ENCODE data around the gene TTF2.

Gene TTF2

GRCh38 chr1:117136749-117137148 lies 76.6 kb downstream of the TTF2 start:
- H3K4me3 ChIP-seq = no peak overlapping the region
- no peak for TF ChIP-seq POLR2AphosphoS5 (IDR thresholded peaks at IDR 0.05; ENCODE audit: borderline replicate concordance, low read depth, low read length)
- no peak for TF ChIP-seq EZH2 (IDR thresholded peaks at IDR 0.05)
- TF ChIP-seq FOXP2 (optimal IDR thresholded peaks at IDR 0.05; ENCODE audit: control extremely low read depth, extremely low read length, insufficient read depth) = no peak
- H3K36me3 ChIP-seq (ENCODE audit: insufficient read depth, low read length) = no peaks in the 10 kb centered on the region
- no peak overlapping the region for H3K27ac ChIP-seq
- DNase-seq (ENCODE audit: low read depth, low spot score) = no peak
- no peaks in the 10 kb centered on the region for H3K9me3 ChIP-seq (ENCODE audit: low read depth, low read length)
- no peak overlapping the region for H3K9ac ChIP-seq (ENCODE audit: insufficient read length)

GRCh38 chr1:117137281-117137855 lies 77.2 kb downstream of the TTF2 start:
- Histone ChIP-seq H3K36me3 (ENCODE audit: insufficient read depth, low read length) (no peaks in the 10 kb centered on the region), H3K4me3 (no peak overlapping the region), H3K9ac (ENCODE audit: insufficient read length) (no peak overlapping the region), H3K9me3 (ENCODE audit: low read depth, low read length) (no peaks in the 10 kb centered on the region), H3K27ac (no peak overlapping the region)
- TF ChIP-seq FOXP2 (optimal IDR thresholded peaks at IDR 0.05; ENCODE audit: control extremely low read depth, extremely low read length, insufficient read depth) (no peak), EZH2 (IDR thresholded peaks at IDR 0.05) (no peak), POLR2AphosphoS5 (IDR thresholded peaks at IDR 0.05; ENCODE audit: borderline replicate concordance, low read depth, low read length) (no peak)
- DNase-seq (ENCODE audit: low read depth, low spot score) = no peak

- Histone ChIP-seq H3K4me3 (no peak overlapping the region), H3K9me3 (ENCODE audit: low read depth, low read length) (no peaks in the 10 kb centered on the region), H3K36me3 (ENCODE audit: insufficient read depth, low read length) (no peaks in the 10 kb centered on the region), H3K9ac (ENCODE audit: insufficient read length) (no peak overlapping the region), H3K27ac (no peak overlapping the region)
- no peak for TF ChIP-seq FOXP2 (optimal IDR thresholded peaks at IDR 0.05; ENCODE audit: control extremely low read depth, extremely low read length, insufficient read depth)
- no peak for TF ChIP-seq EZH2 (IDR thresholded peaks at IDR 0.05)
- TF ChIP-seq POLR2AphosphoS5 (IDR thresholded peaks at IDR 0.05; ENCODE audit: borderline replicate concordance, low read depth, low read length) = no peak
- no peak for DNase-seq (ENCODE audit: low read depth, low spot score)
These were observed 78.0 kb downstream of the TTF2 start for GRCh38 chr1:117138106-117138505.

GRCh38 chr1:117138561-117138960 lies 78.4 kb downstream of the TTF2 start:
- DNase-seq (ENCODE audit: low read depth, low spot score) = no peak

GRCh38 chr1:117142200-117142599 lies 82.1 kb downstream of the TTF2 start:
- no peak overlapping the region for H3K9ac ChIP-seq (ENCODE audit: insufficient read length)
- no peak overlapping the region for H3K4me3 ChIP-seq
- H3K36me3 ChIP-seq (ENCODE audit: insufficient read depth, low read length) = no peaks in the 10 kb centered on the region
- no peak overlapping the region for H3K27ac ChIP-seq
- TF ChIP-seq POLR2AphosphoS5 (IDR thresholded peaks at IDR 0.05; ENCODE audit: borderline replicate concordance, low read depth, low read length) (no peak), EZH2 (IDR thresholded peaks at IDR 0.05) (no peak), FOXP2 (optimal IDR thresholded peaks at IDR 0.05; ENCODE audit: control extremely low read depth, extremely low read length, insufficient read depth) (no peak)
- no peaks in the 10 kb centered on the region for H3K9me3 ChIP-seq (ENCODE audit: low read depth, low read length)
- DNase-seq (ENCODE audit: low read depth, low spot score) = no peak

More at GRCh38 chr1:117138561-117138960, 78.4 kb downstream of the TTF2 start:
- no peaks in the 10 kb centered on the region for H3K9me3 ChIP-seq (ENCODE audit: low read depth, low read length)
- no peak overlapping the region for H3K27ac ChIP-seq
- H3K4me3 ChIP-seq = no peak overlapping the region
- no peak for TF ChIP-seq POLR2AphosphoS5 (IDR thresholded peaks at IDR 0.05; ENCODE audit: borderline replicate concordance, low read depth, low read length)
- no peak for TF ChIP-seq FOXP2 (optimal IDR thresholded peaks at IDR 0.05; ENCODE audit: control extremely low read depth, extremely low read length, insufficient read depth)
- no peak for TF ChIP-seq EZH2 (IDR thresholded peaks at IDR 0.05)
- H3K9ac ChIP-seq (ENCODE audit: insufficient read length) = no peak overlapping the region
- H3K36me3 ChIP-seq (ENCODE audit: insufficient read depth, low read length) = no peaks in the 10 kb centered on the region

GRCh38 chr1:117143172-117143571 lies 83.0 kb downstream of the TTF2 start:
- TF ChIP-seq EZH2 (IDR thresholded peaks at IDR 0.05) (no peak), POLR2AphosphoS5 (IDR thresholded peaks at IDR 0.05; ENCODE audit: borderline replicate concordance, low read depth, low read length) (no peak), FOXP2 (optimal IDR thresholded peaks at IDR 0.05; ENCODE audit: control extremely low read depth, extremely low read length, insufficient read depth) (no peak)
- Histone ChIP-seq H3K27ac (no peak overlapping the region), H3K4me3 (no peak overlapping the region), H3K9ac (ENCODE audit: insufficient read length) (no peak overlapping the region), H3K36me3 (ENCODE audit: insufficient read depth, low read length) (no peaks in the 10 kb centered on the region), H3K9me3 (ENCODE audit: low read depth, low read length) (no peaks in the 10 kb centered on the region)
- DNase-seq (ENCODE audit: low read depth, low spot score) = no peak

GRCh38 chr1:117143871-117144270 lies 83.7 kb downstream of the TTF2 start:
- no peak for DNase-seq (ENCODE audit: low read depth, low spot score)
- Histone ChIP-seq H3K4me3 (no peak overlapping the region), H3K27ac (no peak overlapping the region), H3K9me3 (ENCODE audit: low read depth, low read length) (no peaks in the 10 kb centered on the region), H3K9ac (ENCODE audit: insufficient read length) (no peak overlapping the region), H3K36me3 (ENCODE audit: insufficient read depth, low read length) (no peaks in the 10 kb centered on the region)
- no peak for TF ChIP-seq FOXP2 (optimal IDR thresholded peaks at IDR 0.05; ENCODE audit: control extremely low read depth, extremely low read length, insufficient read depth)
- no peak for TF ChIP-seq POLR2AphosphoS5 (IDR thresholded peaks at IDR 0.05; ENCODE audit: borderline replicate concordance, low read depth, low read length)
- no peak for TF ChIP-seq EZH2 (IDR thresholded peaks at IDR 0.05)

- no peak for DNase-seq (ENCODE audit: low read depth, low spot score)
- no peak for TF ChIP-seq EZH2 (IDR thresholded peaks at IDR 0.05)
- no peak for TF ChIP-seq FOXP2 (optimal IDR thresholded peaks at IDR 0.05; ENCODE audit: control extremely low read depth, extremely low read length, insufficient read depth)
- no peak for TF ChIP-seq POLR2AphosphoS5 (IDR thresholded peaks at IDR 0.05; ENCODE audit: borderline replicate concordance, low read depth, low read length)
- no peaks in the 10 kb centered on the region for H3K36me3 ChIP-seq (ENCODE audit: insufficient read depth, low read length)
- H3K4me3 ChIP-seq = no peak overlapping the region
- no peak overlapping the region for H3K9ac ChIP-seq (ENCODE audit: insufficient read length)
- no peaks in the 10 kb centered on the region for H3K9me3 ChIP-seq (ENCODE audit: low read depth, low read length)
- no peak overlapping the region for H3K27ac ChIP-seq
These were observed 85.9 kb downstream of the TTF2 start for GRCh38 chr1:117146072-117146471.
